Liver (tissue), 3 donors: ENCODE results near the gene FADD.

Experiments used
- FOXA1 ChIP-seq: IDR thresholded peaks from 2 replicates; pipeline ENCODE4 v1.6.1; 2016; ENCODE audit warnings: antibody characterized with exemption
- HNF4G ChIP-seq: IDR thresholded peaks from 2 replicates; pipeline ENCODE4 v1.6.1; 2016; ENCODE audit warnings: antibody characterized with exemption
- JUND ChIP-seq, 2 donors: IDR thresholded peaks; 2 replicates each; pipeline ENCODE4 v1.6.1; 2016; ENCODE audit warnings: antibody characterized with exemption in 2 of 2
- RAD21 ChIP-seq, 2 donors: IDR thresholded peaks; 2 replicates each; pipeline ENCODE4 v1.6.1; 2016; ENCODE audit warnings: antibody characterized with exemption in 2 of 2, mild to moderate bottlenecking in 2 of 2
- YY1 ChIP-seq: IDR thresholded peaks from 2 replicates; pipeline ENCODE4 v1.6.1; 2016; ENCODE audit warnings: antibody characterized with exemption, mild to moderate bottlenecking
- TF ChIP-seq, protein P1 (sequence below): fragments of 150-350 bp; IDR thresholded peaks from 2 replicates; pipeline ENCODE4 v1.5.1; 2017; ENCODE audit warnings: improper control_type of control experiment, low read depth, low read length; ENCODE audit not compliant: missing input control
- TF ChIP-seq, protein P2 (sequence below): IDR thresholded peaks from 2 replicates; pipeline ENCODE4 v1.6.1; 2016; ENCODE audit warnings: antibody characterized with exemption
- donor health status: healthy.
- donor health status: healthy.

DNA sequence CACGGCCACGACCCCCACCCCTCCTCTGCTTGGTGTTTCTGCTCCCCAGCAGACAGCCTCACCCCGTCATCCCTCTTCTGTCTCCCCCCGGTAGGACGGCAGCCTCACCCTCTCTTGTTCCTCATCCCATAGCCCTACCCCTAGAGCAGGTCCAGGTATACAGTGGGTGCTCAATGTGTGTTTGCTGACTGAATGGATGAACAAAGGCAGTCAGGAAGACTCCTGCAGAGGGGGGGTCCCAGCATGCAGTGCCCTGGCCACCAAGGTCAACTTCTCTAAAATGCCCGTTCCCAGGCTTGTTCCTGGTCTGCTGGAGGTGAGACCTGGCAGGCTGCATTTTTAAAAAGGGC is 34.7 kb upstream of the FADD start:
- TF ChIP-seq HNF4G (no peak), YY1 (no peak), JUND (IDR thresholded peaks at IDR 0.05) (no peak), FOXA1 (no peak), RAD21 (IDR thresholded peaks at IDR 0.05) (no peak)
- TF ChIP-seq, protein P1, sequence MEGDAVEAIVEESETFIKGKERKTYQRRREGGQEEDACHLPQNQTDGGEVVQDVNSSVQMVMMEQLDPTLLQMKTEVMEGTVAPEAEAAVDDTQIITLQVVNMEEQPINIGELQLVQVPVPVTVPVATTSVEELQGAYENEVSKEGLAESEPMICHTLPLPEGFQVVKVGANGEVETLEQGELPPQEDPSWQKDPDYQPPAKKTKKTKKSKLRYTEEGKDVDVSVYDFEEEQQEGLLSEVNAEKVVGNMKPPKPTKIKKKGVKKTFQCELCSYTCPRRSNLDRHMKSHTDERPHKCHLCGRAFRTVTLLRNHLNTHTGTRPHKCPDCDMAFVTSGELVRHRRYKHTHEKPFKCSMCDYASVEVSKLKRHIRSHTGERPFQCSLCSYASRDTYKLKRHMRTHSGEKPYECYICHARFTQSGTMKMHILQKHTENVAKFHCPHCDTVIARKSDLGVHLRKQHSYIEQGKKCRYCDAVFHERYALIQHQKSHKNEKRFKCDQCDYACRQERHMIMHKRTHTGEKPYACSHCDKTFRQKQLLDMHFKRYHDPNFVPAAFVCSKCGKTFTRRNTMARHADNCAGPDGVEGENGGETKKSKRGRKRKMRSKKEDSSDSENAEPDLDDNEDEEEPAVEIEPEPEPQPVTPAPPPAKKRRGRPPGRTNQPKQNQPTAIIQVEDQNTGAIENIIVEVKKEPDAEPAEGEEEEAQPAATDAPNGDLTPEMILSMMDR = no peak
- TF ChIP-seq, protein P2, sequence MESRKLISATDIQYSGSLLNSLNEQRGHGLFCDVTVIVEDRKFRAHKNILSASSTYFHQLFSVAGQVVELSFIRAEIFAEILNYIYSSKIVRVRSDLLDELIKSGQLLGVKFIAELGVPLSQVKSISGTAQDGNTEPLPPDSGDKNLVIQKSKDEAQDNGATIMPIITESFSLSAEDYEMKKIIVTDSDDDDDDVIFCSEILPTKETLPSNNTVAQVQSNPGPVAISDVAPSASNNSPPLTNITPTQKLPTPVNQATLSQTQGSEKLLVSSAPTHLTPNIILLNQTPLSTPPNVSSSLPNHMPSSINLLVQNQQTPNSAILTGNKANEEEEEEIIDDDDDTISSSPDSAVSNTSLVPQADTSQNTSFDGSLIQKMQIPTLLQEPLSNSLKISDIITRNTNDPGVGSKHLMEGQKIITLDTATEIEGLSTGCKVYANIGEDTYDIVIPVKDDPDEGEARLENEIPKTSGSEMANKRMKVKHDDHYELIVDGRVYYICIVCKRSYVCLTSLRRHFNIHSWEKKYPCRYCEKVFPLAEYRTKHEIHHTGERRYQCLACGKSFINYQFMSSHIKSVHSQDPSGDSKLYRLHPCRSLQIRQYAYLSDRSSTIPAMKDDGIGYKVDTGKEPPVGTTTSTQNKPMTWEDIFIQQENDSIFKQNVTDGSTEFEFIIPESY = no peak
